SK-N-SH (cell line): ENCODE results near the gene PNPLA2. TPM values are rescaled to one million over a fixed set of nuclear protein-coding genes. Genes with fewer than 3 reads are reported as not detected.
A peak's percentile ranks its signal among the peaks of the same experiment; 100 is the strongest.

Experiments used
- CTCF ChIA-PET: fragments of 300-600, 350-600 bp; formaldehyde crosslinking; extraction: SDS; loops from one replicate; lab custom pipeline; 2021; lab: Yijun Ruan, JAX
- POLR2A ChIA-PET: fragments of 350-600 bp; sonication (Branson Sonifier 250); formaldehyde crosslinking; extraction: SDS; loops from one replicate; lab custom pipeline; 2020; ENCODE audit warnings: antibody characterized with exemption, inconsistent platforms; lab: Yijun Ruan, JAX
- DNase-seq: peaks from one replicate; pipeline ENCODE4 v3.0.0; 2012
- H2AFZ ChIP-seq: fragments of 200-600 bp; sonication (generic); 2 replicates; pipeline ENCODE4 v1.8.1; 2016; ENCODE audit warnings: antibody characterized with exemption, mild to moderate bottlenecking, low read depth
- H3F3A ChIP-seq: fragments of 200-600 bp; sonication (generic); replicated peaks from 2 replicates; pipeline ENCODE3; 2016; ENCODE audit warnings: antibody characterized with exemption, mild to moderate bottlenecking; ENCODE audit not compliant: insufficient read depth
- H3K27ac ChIP-seq, 2 experiments: fragments of 200-500 bp in 1 of 2; fragments of 200-600 bp in 1 of 2; sonication (Bioruptor generic) in 1 of 2; sonication (generic), shearing (Covaris generic) in 1 of 2; 2 replicates each; pipeline versions ENCODE4 v1.5.1 to v1.6.1; 2014 to 2016; ENCODE audit warnings: low read depth in 2 of 2, inconsistent platforms in 1 of 2, low read length in 1 of 2, mild to moderate bottlenecking in 1 of 2, mixed read lengths in 1 of 2
- H3K27me3 ChIP-seq: fragments of 200-600 bp; sonication (generic), shearing (Covaris generic); 2 replicates; pipeline ENCODE4 v1.6.1; 2016; ENCODE audit warnings: mixed run types; ENCODE audit not compliant: insufficient read depth
- H3K36me3 ChIP-seq, 2 experiments: fragments of 200-500 bp in 1 of 2; fragments of 200-600 bp in 1 of 2; sonication (Bioruptor generic) in 1 of 2; sonication (generic) in 1 of 2; replicated peaks in 1 of 2; 2 replicates each; pipeline versions ENCODE3 to v1.5.1; 2014 to 2016; ENCODE audit warnings: low read length in 1 of 2, mild to moderate bottlenecking in 1 of 2; ENCODE audit not compliant: insufficient read depth in 2 of 2, control insufficient read depth in 1 of 2
- H3K4me1 ChIP-seq, 2 experiments: fragments of 200-500 bp in 1 of 2; fragments of 200-600 bp in 1 of 2; sonication (Bioruptor generic) in 1 of 2; sonication (generic), shearing (Covaris generic) in 1 of 2; 2 replicates each; pipeline versions ENCODE4 v1.5.1 to v1.6.1; 2014 to 2016; ENCODE audit warnings: low read depth in 1 of 2, low read length in 1 of 2, mixed run types in 1 of 2; ENCODE audit not compliant: insufficient read depth in 2 of 2, control insufficient read depth in 1 of 2
- H3K4me2 ChIP-seq: fragments of 200-600 bp; sonication (generic), shearing (Covaris generic); 2 replicates; pipeline ENCODE4 v1.6.1; 2017; ENCODE audit warnings: mixed run types
- H3K4me3 ChIP-seq, 2 experiments: fragments of 200-500 bp in 1 of 2; fragments of 200-600 bp in 1 of 2; sonication (Bioruptor generic) in 1 of 2; sonication (generic), shearing (Covaris generic) in 1 of 2; 2 replicates each; pipeline versions ENCODE4 v1.5.1 to v1.8.1; 2014 to 2016; ENCODE audit warnings: low read depth in 2 of 2, inconsistent platforms in 1 of 2, low read length in 1 of 2, mild to moderate bottlenecking in 1 of 2, mixed read lengths in 1 of 2, moderate library complexity in 1 of 2
- H3K79me2 ChIP-seq: fragments of 200-600 bp; sonication (generic); 2 replicates; pipeline ENCODE4 v1.8.1; 2017; ENCODE audit warnings: mild to moderate bottlenecking; ENCODE audit not compliant: insufficient read depth
- H3K9ac ChIP-seq: fragments of 200-600 bp; sonication (generic); 2 replicates; pipeline ENCODE4 v1.6.1; 2017; ENCODE audit warnings: mixed run types
- H3K9me2 ChIP-seq: fragments of 200-600 bp; sonication (generic); 2 replicates; pipeline ENCODE4 v1.6.1; 2017; ENCODE audit warnings: mixed run types
- H3K9me3 ChIP-seq: fragments of 200-600 bp; sonication (generic); 2 replicates; pipeline ENCODE4 v1.6.1; 2017; ENCODE audit warnings: mixed run types, mild to moderate bottlenecking, moderate library complexity
- H4K20me1 ChIP-seq: fragments of 200-600 bp; sonication (generic); 2 replicates; pipeline ENCODE4 v1.6.1; 2017; ENCODE audit warnings: mild to moderate bottlenecking, mixed run types; ENCODE audit not compliant: insufficient read depth
- CHD2 ChIP-seq: fragments of 150-350 bp; IDR thresholded peaks from 2 replicates; pipeline ENCODE4 v1.6.1; 2018; ENCODE audit warnings: low read length; ENCODE audit not compliant: partially characterized antibody
- ELF1 ChIP-seq: IDR thresholded peaks from 2 replicates; pipeline ENCODE4 v1.4.0; 2012
- EP300 ChIP-seq, 2 experiments: IDR thresholded peaks; 2 replicates each; pipeline versions ENCODE4 v1.4.0 to v1.6.1; 2012; ENCODE audit warnings: borderline replicate concordance in 1 of 2, low read depth in 1 of 2, low read length in 1 of 2
- EZH2phosphoT487 ChIP-seq: fragments of 200-600 bp; sonication (generic); IDR thresholded peaks from 2 replicates; pipeline ENCODE4 v1.6.1; 2017; ENCODE audit warnings: low read depth, mixed run types, mild to moderate bottlenecking, antibody characterized with exemption, moderate library complexity, borderline replicate concordance
- FOSL2 ChIP-seq: IDR thresholded peaks from 2 replicates; pipeline ENCODE4 v1.4.0; 2012; ENCODE audit warnings: low read depth, mild to moderate bottlenecking, moderate library complexity, borderline replicate concordance
- FOXJ3 ChIP-seq: sonication (generic); formaldehyde crosslinking; IDR thresholded peaks from 2 replicates; pipeline ENCODE4 v1.5.1; 2020; ENCODE audit warnings: mild to moderate bottlenecking, missing genetic modification reagents
- GATA2 ChIP-seq: sonication (generic); formaldehyde crosslinking; IDR thresholded peaks from 2 replicates; pipeline ENCODE4 v1.5.0; 2020; ENCODE audit warnings: mild to moderate bottlenecking, missing genetic modification reagents
- IRF3 ChIP-seq: fragments of 150-350 bp; IDR thresholded peaks from 2 replicates; pipeline ENCODE4 v1.6.1; 2016; ENCODE audit warnings: mild to moderate bottlenecking, low read depth, low read length
- NFIC ChIP-seq: IDR thresholded peaks from 2 replicates; pipeline ENCODE4 v1.4.0; 2012; ENCODE audit warnings: borderline replicate concordance
- POLR2AphosphoS5 ChIP-seq: IDR thresholded peaks from 2 replicates; pipeline ENCODE4 v1.6.1; 2012; ENCODE audit warnings: low read depth, low read length
- REST ChIP-seq: IDR thresholded peaks from 2 replicates; pipeline ENCODE4 v1.6.1; 2012; ENCODE audit warnings: mild to moderate bottlenecking, low read depth, low read length, moderate library complexity
- RFX5 ChIP-seq: IDR thresholded peaks from 2 replicates; pipeline ENCODE4 v1.6.1; 2012; ENCODE audit warnings: mild to moderate bottlenecking, improper control_type of control experiment, low read length
- TAF1 ChIP-seq: IDR thresholded peaks from 2 replicates; pipeline ENCODE4 v1.6.1; 2012; ENCODE audit warnings: low read depth, mild to moderate bottlenecking, low read length, moderate library complexity, borderline replicate concordance
- TEAD4 ChIP-seq: IDR thresholded peaks from 2 replicates; pipeline ENCODE4 v1.4.0; 2012; ENCODE audit warnings: mild to moderate bottlenecking, borderline replicate concordance; ENCODE audit not compliant: insufficient read depth
- USF2 ChIP-seq: fragments of 150-350 bp; IDR thresholded peaks from 2 replicates; pipeline ENCODE4 v1.6.1; 2017; ENCODE audit warnings: antibody characterized with exemption, low read length, low read depth, borderline replicate concordance
- YY1 ChIP-seq: IDR thresholded peaks from 2 replicates; pipeline ENCODE4 v1.4.0; 2012; ENCODE audit warnings: low read depth, mild to moderate bottlenecking
- WGBS: methylation state at CpG from one replicate; pipeline ENCODE4 v1.1.6; 2017; ENCODE audit warnings: low lambda C conversion rate; 5-methylcytosine and 5-hydroxymethylcytosine counted together
- polyA plus RNA-seq, 3 experiments: library from polyadenylated mRNA; depleted of rRNA; stranded (reverse); fragments of >200 nt; gene quantifications; 2 replicates each; pipeline ENCODE4 v1.2.3, GENCODE V29; 2012
- TF ChIP-seq, protein P1 (sequence below): IDR thresholded peaks from 2 replicates; pipeline ENCODE4 v1.4.0; 2012; ENCODE audit warnings: low read depth, borderline replicate concordance
- TF ChIP-seq, protein P2 (sequence below): IDR thresholded peaks from 2 replicates; pipeline ENCODE4; 2012
- TF ChIP-seq, protein P3 (sequence below): fragments of 200-600 bp; sonication (generic); IDR thresholded peaks from 2 replicates; pipeline ENCODE4 v1.6.1; 2017; ENCODE audit warnings: antibody characterized with exemption, mild to moderate bottlenecking, moderate library complexity

The PNPLA2 gene
- polyA plus RNA-seq, 1 of the 3 experiments (the other 2 are of a cell fraction): 60.3 TPM

DNA sequence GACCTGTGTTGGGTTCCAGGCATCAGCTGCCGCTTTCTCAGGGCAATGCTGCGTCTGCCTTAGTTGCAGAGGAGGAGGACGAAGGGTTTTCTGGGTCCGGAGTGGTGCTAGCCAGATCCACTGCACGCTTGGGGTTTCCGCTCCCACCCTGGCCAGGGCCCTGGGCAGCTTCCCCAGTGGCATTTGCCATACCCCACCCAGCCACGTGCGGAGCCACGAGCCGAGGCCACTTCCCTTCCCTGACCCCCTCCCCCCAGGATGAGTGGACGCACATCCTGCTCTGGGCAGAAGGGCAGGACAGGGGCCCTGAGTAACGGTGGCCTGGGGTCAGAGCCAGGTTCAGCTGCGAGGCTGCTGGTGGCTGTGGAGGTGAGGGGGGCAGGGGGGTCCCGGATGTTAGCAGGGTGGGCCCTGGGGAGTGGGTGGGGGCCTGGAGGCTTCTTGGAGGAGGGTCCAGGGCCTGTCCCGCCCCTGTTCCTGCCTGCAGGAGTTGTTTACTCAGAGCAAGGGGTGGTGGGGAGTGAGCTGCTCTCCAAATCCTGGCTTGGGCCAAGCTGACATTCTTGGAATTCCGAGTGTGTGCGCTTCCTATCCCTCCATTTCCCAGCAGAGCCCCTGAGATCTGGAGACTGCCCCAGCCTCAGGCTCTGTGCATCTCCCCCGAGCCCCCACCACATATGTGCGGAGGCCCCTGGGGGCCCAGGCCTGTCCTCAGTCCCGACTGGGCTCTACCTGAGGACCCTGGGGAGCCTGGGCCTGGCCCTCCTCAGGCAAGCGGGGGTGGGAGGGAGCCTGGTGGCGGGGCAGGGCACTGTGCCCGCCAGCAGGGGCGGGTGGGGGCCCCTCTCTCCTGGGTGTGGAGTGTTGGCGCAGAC lies 25.3 kb downstream of the PNPLA2 start:
- H3F3A ChIP-seq: peaks cover 43% of the 10 kb centered on the region
- H3K27ac ChIP-seq: peak overlapping the region; percentile 91 to 93
- H3K4me1 ChIP-seq: peaks cover 31 to 42% of the 10 kb centered on the region in 2 experiments; a peak in 3 of 4 replicates
- CTCF ChIA-PET: interaction anchor here (0.6 to 7.5 kb wide), 7 partner anchors 10 to 207 kb away, joined by 3 to 70 read pairs (median 3); no protein-coding TSS in a partner anchor
- H3K9ac ChIP-seq: peak overlapping the region; percentile 97
- peaks cover 45% of the 10 kb centered on the region for H4K20me1 ChIP-seq
- POLR2A ChIA-PET: interaction anchor here (0.5 to 2.1 kb wide), 4 partner anchors 11 to 255 kb away, joined by 3 to 9 read pairs (median 5); partner anchors contain the start of gene CD151
- peaks cover 16 to 17% of the 10 kb centered on the region in 2 experiments for H3K36me3 ChIP-seq
- no peak for DNase-seq
- no peaks in the 10 kb centered on the region for H3K9me3 ChIP-seq
- peak overlapping the region; percentile 95 to 100; a peak in 3 of 4 replicates for H3K4me3 ChIP-seq
- no peak overlapping the region for H2AFZ ChIP-seq
- no peaks in the 10 kb centered on the region for H3K27me3 ChIP-seq
- 16% methylated on average over 20 of the region's 25 CpGs for WGBS
- H3K4me2 ChIP-seq: peak overlapping the region; percentile 100
- H3K9me2 ChIP-seq: no peaks in the 10 kb centered on the region
- peaks cover 79% of the 10 kb centered on the region for H3K79me2 ChIP-seq
- TF ChIP-seq CHD2: no peak
- TF ChIP-seq, protein P1, sequence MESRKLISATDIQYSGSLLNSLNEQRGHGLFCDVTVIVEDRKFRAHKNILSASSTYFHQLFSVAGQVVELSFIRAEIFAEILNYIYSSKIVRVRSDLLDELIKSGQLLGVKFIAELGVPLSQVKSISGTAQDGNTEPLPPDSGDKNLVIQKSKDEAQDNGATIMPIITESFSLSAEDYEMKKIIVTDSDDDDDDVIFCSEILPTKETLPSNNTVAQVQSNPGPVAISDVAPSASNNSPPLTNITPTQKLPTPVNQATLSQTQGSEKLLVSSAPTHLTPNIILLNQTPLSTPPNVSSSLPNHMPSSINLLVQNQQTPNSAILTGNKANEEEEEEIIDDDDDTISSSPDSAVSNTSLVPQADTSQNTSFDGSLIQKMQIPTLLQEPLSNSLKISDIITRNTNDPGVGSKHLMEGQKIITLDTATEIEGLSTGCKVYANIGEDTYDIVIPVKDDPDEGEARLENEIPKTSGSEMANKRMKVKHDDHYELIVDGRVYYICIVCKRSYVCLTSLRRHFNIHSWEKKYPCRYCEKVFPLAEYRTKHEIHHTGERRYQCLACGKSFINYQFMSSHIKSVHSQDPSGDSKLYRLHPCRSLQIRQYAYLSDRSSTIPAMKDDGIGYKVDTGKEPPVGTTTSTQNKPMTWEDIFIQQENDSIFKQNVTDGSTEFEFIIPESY: no peak
- no peak for TF ChIP-seq IRF3
- TF ChIP-seq TEAD4: peak; percentile 96
- TF ChIP-seq GATA2: no peak
- TF ChIP-seq RFX5: no peak
- no peak for TF ChIP-seq USF2
- TF ChIP-seq, protein P2, sequence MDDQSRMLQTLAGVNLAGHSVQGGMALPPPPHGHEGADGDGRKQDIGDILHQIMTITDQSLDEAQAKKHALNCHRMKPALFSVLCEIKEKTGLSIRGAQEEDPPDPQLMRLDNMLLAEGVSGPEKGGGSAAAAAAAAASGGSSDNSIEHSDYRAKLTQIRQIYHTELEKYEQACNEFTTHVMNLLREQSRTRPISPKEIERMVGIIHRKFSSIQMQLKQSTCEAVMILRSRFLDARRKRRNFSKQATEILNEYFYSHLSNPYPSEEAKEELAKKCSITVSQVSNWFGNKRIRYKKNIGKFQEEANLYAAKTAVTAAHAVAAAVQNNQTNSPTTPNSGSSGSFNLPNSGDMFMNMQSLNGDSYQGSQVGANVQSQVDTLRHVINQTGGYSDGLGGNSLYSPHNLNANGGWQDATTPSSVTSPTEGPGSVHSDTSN: peak; percentile 34
- TF ChIP-seq NFIC: peak; percentile 33; the same call in 1 of the 2 replicates
- TF ChIP-seq EZH2phosphoT487: no peak
- peak in 1 of 2 experiments; percentile 74; a peak in 1 of 4 replicates for TF ChIP-seq EP300 (IDR thresholded peaks at IDR 0.05; ENCODE audit: borderline replicate concordance in 1 of 2, low read depth in 1 of 2, low read length in 1 of 2)
- TF ChIP-seq FOXJ3 (CRISPR knock-in tag): no peak
- TF ChIP-seq REST: peak; percentile 84
- TF ChIP-seq TAF1: peak; percentile 40; the same call in 1 of the 2 replicates
- TF ChIP-seq POLR2AphosphoS5: no peak; the same call in none of the 2 replicates
- TF ChIP-seq, protein P3, sequence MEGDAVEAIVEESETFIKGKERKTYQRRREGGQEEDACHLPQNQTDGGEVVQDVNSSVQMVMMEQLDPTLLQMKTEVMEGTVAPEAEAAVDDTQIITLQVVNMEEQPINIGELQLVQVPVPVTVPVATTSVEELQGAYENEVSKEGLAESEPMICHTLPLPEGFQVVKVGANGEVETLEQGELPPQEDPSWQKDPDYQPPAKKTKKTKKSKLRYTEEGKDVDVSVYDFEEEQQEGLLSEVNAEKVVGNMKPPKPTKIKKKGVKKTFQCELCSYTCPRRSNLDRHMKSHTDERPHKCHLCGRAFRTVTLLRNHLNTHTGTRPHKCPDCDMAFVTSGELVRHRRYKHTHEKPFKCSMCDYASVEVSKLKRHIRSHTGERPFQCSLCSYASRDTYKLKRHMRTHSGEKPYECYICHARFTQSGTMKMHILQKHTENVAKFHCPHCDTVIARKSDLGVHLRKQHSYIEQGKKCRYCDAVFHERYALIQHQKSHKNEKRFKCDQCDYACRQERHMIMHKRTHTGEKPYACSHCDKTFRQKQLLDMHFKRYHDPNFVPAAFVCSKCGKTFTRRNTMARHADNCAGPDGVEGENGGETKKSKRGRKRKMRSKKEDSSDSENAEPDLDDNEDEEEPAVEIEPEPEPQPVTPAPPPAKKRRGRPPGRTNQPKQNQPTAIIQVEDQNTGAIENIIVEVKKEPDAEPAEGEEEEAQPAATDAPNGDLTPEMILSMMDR: no peak
- peak; percentile 48; the same call in 1 of the 2 replicates for TF ChIP-seq ELF1
- no peak for TF ChIP-seq YY1
- peak; percentile 33; the same call in 1 of the 2 replicates for TF ChIP-seq FOSL2
